Fibroblast of upper back skin (primary cell): ENCODE results near the gene PXK.
"Not testable (repeated sequence)": the region's sequence is repeated elsewhere in the genome, so short reads cannot be mapped to it uniquely, and the experiment has no call there.

Source experiments
- DNase-seq: peaks from one replicate; pipeline ENCODE4 v3.0.0-alpha.2; 2013

Gene PXK

DNA sequence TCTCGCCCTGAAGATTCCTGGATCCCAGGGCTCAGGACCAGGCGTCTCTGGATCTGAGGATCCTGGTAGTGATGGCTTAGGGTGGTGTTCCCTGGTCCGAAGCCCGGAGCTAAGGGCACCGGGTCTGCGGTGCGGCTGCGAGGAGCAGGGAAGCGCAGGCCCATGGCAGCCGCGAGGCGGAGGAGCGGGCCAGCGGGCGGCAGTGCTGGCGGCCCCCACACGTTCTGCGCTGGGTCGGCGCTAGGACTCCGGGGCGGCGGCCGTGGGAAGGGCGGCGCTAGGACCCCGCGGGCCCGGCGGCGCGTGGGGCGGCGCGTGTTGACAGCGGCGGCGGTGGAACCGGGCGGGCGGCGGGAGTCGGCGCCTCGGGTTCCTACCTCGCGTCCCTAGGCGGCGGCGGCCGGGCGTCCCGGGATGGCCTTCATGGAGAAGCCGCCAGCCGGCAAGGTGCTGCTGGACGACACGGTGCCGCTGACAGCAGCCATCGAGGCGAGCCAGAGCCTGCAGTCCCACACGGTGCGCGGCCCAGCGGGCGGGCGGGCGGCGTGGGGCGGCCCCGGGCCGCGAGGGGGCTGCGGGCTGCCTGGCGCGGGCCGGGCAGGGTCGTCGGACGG, at the start of gene PXK:
PXK (plus strand) TSS at position 318 of the 614 bp plus-strand sequence; CDS start at position 415, 97 bp downstream.
- peak; percentile 76 for DNase-seq

GRCh38 chr3:58285334-58285733, 47.4 kb upstream of the PXK start:
- DNase-seq = no peak

DNA sequence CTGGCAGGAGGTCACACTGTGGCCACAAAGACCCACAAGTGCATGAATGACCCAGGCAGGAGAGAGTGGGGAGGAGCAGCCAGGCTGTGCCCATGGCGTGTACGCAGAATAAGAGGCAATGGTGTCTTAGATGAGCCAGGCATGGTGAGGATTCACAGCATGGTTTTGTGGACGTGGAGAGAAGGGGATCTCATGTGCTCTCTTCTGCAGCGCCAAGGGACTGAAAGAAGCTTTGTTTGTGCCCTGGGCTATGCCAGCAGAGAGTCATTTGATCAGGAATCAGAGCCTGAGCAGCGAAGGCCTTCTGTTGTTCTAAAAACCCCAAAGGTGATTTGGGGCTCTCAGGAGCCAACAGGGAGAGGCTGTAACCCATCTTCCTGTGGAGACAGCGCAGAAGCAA, 45.3 kb upstream of the PXK start:
- no peak for DNase-seq

DNA sequence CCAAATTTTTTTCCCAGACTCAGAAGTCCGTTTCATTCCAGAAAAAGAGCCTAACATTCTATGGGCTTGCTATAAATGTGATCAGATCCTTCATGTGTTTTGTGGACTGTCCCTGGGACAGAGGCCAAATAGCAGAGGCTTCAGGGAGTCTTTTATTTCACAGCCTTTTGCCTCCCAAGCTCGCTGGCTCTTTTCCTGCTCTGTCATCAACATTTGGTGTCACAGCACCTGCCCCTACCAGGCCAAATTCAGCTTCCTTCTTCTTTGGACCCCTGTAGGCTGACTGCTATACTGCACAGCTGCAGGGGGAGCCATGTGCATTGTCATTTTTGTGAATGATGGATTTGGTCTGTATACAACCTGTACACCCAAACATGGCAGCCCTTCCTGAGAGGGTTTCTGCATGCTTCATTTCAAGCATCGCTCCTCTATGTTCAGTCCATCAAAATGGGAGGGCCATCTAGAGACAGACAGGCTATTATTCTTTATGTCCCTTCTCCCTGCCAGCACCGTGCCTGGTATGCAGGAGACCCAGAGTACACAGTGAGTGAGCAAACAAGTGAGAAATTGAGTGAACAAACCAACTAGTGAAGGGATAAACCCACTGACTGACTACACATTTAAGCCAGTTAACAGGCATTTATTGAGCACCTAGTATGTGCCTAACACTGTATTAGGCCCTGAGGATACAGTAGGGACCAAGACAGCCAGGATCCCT, 44.5 kb upstream of the PXK start:
- no peak for DNase-seq

- not testable (repeated sequence) for DNase-seq
Observed at GRCh38 chr3:58288964-58289613, 43.6 kb upstream of the PXK start.

GRCh38 chr3:58290446-58290845, 42.2 kb upstream of the PXK start:
- not testable (repeated sequence) for DNase-seq

- no peak for DNase-seq
Observed at GRCh38 chr3:58291671-58292338, 40.9 kb upstream of the PXK start.

GRCh38 chr3:58292866-58293265, 39.8 kb upstream of the PXK start:
- no peak for DNase-seq

- no peak for DNase-seq
Observed at GRCh38 chr3:58293516-58293915, 39.2 kb upstream of the PXK start.

DNA sequence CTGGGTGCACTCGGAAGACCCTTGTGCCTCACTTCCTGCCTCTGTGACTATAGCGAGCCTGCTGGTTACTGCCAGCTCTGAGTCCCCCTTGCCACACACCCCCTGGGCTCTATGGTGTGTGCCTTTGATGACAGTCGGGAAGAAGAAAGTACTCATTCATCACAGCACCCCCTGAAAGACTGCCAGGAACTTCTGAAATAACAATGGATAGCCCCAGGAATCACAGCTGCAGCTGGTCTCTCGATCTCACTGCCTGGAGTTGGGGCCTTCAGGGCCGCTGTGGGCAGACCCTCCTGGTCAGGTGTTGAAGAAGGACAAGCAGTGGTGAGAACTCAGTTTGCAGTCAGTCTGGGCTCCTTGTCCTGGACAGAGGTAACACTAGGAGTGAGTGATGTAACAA, 36.4 kb upstream of the PXK start:
- no peak for DNase-seq

GRCh38 chr3:58296843-58297242, 35.8 kb upstream of the PXK start:
- DNase-seq = no peak

- no peak for DNase-seq
Observed at GRCh38 chr3:58298190-58298589, 34.5 kb upstream of the PXK start.

DNA sequence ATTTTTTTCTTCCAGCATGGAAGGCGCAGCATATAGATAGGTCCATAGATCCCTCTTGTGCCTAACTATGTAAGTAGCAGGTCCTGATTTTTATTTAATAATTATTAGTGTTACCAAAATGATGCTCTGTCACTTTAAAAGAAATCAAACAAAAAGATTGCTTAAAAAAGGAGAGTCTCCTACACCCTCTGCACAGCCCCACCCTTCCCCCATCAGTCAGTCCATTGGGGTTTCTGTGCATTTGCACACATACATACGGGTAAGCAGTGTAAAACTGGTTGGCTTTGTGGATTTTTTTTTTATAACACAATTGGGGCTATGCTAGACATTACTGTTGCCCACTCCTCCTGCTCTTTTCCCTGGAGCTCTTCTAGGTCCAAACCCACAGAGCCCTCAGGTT, 33.6 kb upstream of the PXK start:
- DNase-seq = no peak

GRCh38 chr3:58299839-58300516, 32.7 kb upstream of the PXK start:
- peak; percentile 46 for DNase-seq

DNA sequence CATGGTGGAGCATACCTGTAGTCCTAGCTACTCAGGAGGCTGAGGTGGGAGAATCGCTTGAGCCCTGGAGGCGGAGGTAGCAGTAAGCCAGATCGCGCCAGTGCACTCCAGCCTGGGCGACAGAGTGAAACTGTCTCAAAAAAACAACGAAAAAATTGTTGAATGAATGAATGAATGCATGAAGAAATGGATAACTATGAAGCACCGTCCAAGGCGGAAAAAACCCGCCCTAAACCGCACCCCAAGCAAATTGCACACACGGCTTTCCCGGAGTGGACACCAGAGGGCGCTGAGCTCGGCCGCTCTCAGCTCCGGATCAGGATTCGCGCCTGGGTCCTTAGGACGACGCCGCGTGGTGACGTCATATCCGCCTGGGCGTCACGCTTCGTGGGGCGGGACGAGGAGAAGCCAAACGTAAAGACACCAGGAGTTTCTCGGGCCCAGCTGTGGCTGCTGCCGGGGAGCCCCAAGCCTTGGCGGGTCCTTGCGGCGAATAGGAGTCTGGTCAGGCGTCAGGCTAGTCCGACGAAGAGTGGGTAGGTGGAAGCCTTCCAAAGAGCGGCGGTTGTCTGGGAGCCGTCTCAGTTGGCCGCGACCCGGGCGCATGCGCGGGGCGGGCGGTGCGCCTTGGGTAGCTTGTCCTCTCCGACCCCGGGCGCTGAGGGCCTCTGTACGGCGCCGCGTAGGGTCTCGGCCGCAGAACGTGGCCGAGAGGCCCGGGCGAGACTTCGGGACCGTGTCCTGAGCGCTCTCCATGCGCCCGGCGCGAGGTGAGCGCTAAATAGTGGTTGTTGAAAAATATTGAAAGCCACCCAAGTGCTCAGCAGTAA, 26.6 kb upstream of the PXK start, which contains the start of the genes HTD2 and RPP14:
HTD2 (plus strand) TSS at position 639 of the 830 bp plus-strand sequence. CDS start 11,094 bp downstream, outside the sequence.
RPP14 (plus strand) TSS at position 364 of the 830 bp plus-strand sequence. CDS start 4,085 bp downstream, outside the sequence.
- peak; percentile 97 for DNase-seq

DNA sequence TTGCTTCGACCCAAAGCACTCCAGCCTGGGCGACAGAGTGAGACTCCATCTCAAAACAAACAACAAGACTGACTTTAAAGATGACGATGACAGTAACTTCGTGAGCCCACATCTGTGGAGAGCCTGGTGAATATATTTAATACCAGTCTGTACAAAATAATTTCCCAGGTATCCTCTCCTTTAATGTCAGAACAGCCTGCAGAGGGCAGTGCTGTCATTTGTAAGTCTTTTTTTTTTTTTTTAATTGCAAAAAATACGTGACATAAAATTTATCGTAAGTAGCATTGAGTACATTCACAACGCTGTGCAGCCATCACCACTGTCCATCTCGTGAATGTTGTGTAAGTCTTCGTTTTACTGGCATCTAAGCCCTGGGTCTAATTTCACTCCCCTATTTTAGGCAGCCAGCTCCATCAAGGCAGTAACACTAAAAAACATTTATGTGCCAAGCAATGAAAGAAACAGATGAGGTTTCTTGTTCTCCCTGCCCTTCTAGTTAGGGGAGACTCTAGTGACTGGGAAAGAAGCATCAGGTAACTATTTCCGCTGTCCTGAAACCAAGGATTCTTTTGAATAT, 25.0 kb upstream of the PXK start:
- DNase-seq = peak; percentile 59

GRCh38 chr3:58308728-58309127, 24.0 kb upstream of the PXK start:
- no peak for DNase-seq

DNA sequence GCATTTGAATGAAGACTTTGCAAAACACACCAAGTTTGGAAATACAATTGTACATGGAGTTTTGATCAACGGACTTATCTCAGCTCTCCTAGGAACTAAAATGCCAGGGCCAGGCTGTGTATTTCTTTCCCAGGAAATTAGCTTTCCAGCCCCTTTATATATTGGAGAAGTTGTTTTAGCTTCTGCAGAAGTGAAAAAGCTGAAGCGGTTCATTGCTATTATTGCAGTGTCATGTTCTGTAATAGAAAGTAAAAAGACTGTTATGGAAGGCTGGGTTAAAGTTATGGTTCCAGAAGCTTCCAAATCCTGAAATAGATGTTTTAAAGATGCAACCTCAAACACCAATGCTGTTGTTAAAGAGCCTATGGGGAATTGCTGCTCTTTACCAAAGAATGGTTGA, 14.9 kb upstream of the PXK start:
- DNase-seq = no peak

GRCh38 chr3:58321791-58322190, 10.9 kb upstream of the PXK start:
- DNase-seq = no peak

- DNase-seq = no peak
Observed at GRCh38 chr3:58322793-58323192, 9.9 kb upstream of the PXK start.
